GM18861 (cell line): ENCODE data around the gene DEPDC7.
"Not testable (repeated sequence)": the region's sequence is repeated elsewhere in the genome, so short reads cannot be mapped to it uniquely, and the experiment has no call there.

Experiments used
- ATAC-seq: cut with Tn5 transposase; IDR thresholded peaks from one replicate; pipeline ENCODE4 v1.9.1; 2021; ENCODE audit not compliant: unreplicated experiment

The DEPDC7 gene

GRCh38 chr11:33015621-33016551, at the start of gene DEPDC7:
Gene DEPDC7, plus strand, starts transcription at chr11:33015878. Its CDS starts 78 bp downstream, at chr11:33015956.
- peak; percentile 39 for ATAC-seq

GRCh38 chr11:32968541-32968940, 47.1 kb upstream of the DEPDC7 start:
- no peak for ATAC-seq

GRCh38 chr11:32972233-32972632, 43.4 kb upstream of the DEPDC7 start:
- not testable (repeated sequence) for ATAC-seq

- ATAC-seq = no peak
Observed at GRCh38 chr11:32972781-32973180, 42.9 kb upstream of the DEPDC7 start.

- no peak for ATAC-seq
Observed at GRCh38 chr11:32982626-32983025, 33.1 kb upstream of the DEPDC7 start.

GRCh38 chr11:32983506-32983905, 32.2 kb upstream of the DEPDC7 start:
- no peak for ATAC-seq

GRCh38 chr11:32985600-32985999, 30.1 kb upstream of the DEPDC7 start:
- ATAC-seq = no peak

- ATAC-seq = no peak
Observed at GRCh38 chr11:32987851-32988250, 27.8 kb upstream of the DEPDC7 start.

GRCh38 chr11:32990481-32990880, 25.2 kb upstream of the DEPDC7 start:
- ATAC-seq = no peak

- ATAC-seq = no peak
Observed at GRCh38 chr11:32991427-32991826, 24.3 kb upstream of the DEPDC7 start.

GRCh38 chr11:32991898-32992297, 23.8 kb upstream of the DEPDC7 start:
- no peak for ATAC-seq

GRCh38 chr11:33000181-33000580, 15.5 kb upstream of the DEPDC7 start:
- ATAC-seq = no peak

- no peak for ATAC-seq
Observed at GRCh38 chr11:33001281-33001680, 14.4 kb upstream of the DEPDC7 start.

- no peak for ATAC-seq
Observed at GRCh38 chr11:33001751-33002542, 13.7 kb upstream of the DEPDC7 start.

GRCh38 chr11:33005175-33005574, 10.5 kb upstream of the DEPDC7 start:
- ATAC-seq = no peak

- no peak for ATAC-seq
Observed at GRCh38 chr11:33006010-33006409, 9.7 kb upstream of the DEPDC7 start.

GRCh38 chr11:33013755-33014154, 1.9 kb upstream of the DEPDC7 start:
- no peak for ATAC-seq

- no peak for ATAC-seq
Observed at GRCh38 chr11:33016654-33017053, 976 bp downstream of the DEPDC7 start.

GRCh38 chr11:33017478-33017877, 1.8 kb downstream of the DEPDC7 start:
- no peak for ATAC-seq

GRCh38 chr11:33017965-33018364, 2.3 kb downstream of the DEPDC7 start:
- ATAC-seq = no peak

- ATAC-seq = no peak
Observed at GRCh38 chr11:33018840-33019239, 3.2 kb downstream of the DEPDC7 start.

- ATAC-seq = peak; percentile 23
Observed at GRCh38 chr11:33021501-33021900, 5.8 kb downstream of the DEPDC7 start.
